H9 (cell line): ENCODE results near the gene DAD1. TPM values are rescaled to one million over a fixed set of nuclear protein-coding genes. Genes with fewer than 3 reads are reported as not detected.

ENCODE experiments used
- DNase-seq: peaks from one replicate; pipeline ENCODE4 v3.0.0-alpha.2; 2017
- H2AFZ ChIP-seq: one replicate; pipeline ENCODE4 v1.6.1; 2013; ENCODE audit warnings: mild to moderate bottlenecking, low read length, control low read depth, moderate library complexity
- H2AK5ac ChIP-seq: 2 replicates; pipeline ENCODE4 v1.6.1; 2013; ENCODE audit warnings: low read length, control low read depth, mixed read lengths; ENCODE audit not compliant: insufficient read length
- H2BK120ac ChIP-seq: one replicate; pipeline ENCODE4 v1.6.1; 2013; ENCODE audit warnings: low read depth, mild to moderate bottlenecking, low read length, control low read depth, inconsistent platforms; ENCODE audit not compliant: poor library complexity, severe bottlenecking
- H2BK12ac ChIP-seq: 2 replicates; pipeline ENCODE4 v1.6.1; 2013; ENCODE audit warnings: low read length, control low read depth, mixed read lengths, low read depth; ENCODE audit not compliant: insufficient read length
- H2BK15ac ChIP-seq: 2 replicates; pipeline ENCODE4 v1.6.1; 2013; ENCODE audit warnings: low read depth, low read length, control low read depth
- H2BK20ac ChIP-seq: one replicate; pipeline ENCODE4 v1.6.1; 2013; ENCODE audit warnings: low read depth, mild to moderate bottlenecking, low read length, control low read depth, inconsistent platforms; ENCODE audit not compliant: poor library complexity, severe bottlenecking
- H2BK5ac ChIP-seq: 2 replicates; pipeline ENCODE4 v1.6.1; 2013; ENCODE audit warnings: low read length, control low read depth, mixed read lengths; ENCODE audit not compliant: insufficient read length
- H3K14ac ChIP-seq: 2 replicates; pipeline ENCODE4 v1.6.1; 2013; ENCODE audit warnings: low read length, control low read depth; ENCODE audit not compliant: insufficient read depth
- H3K18ac ChIP-seq: 2 replicates; pipeline ENCODE4 v1.6.1; 2013; ENCODE audit warnings: low read depth, mild to moderate bottlenecking, mixed read lengths, low read length, control low read depth; ENCODE audit not compliant: insufficient read length
- H3K23ac ChIP-seq: 2 replicates; pipeline ENCODE4 v1.6.1; 2013; ENCODE audit warnings: low read length, control low read depth, mixed read lengths, low read depth; ENCODE audit not compliant: insufficient read length
- H3K23me2 ChIP-seq: 2 replicates; pipeline ENCODE4 v1.6.1; 2013; ENCODE audit warnings: low read depth, mild to moderate bottlenecking, mixed read lengths, low read length, control low read depth; ENCODE audit not compliant: insufficient read length, poor library complexity, severe bottlenecking
- H3K27ac ChIP-seq: 2 replicates; pipeline ENCODE4 v1.5.1; 2013; ENCODE audit warnings: low read length, control low read depth, mixed read lengths, low read depth; ENCODE audit not compliant: insufficient read length
- H3K27me3 ChIP-seq: 2 replicates; pipeline ENCODE4 v1.6.1; 2013; ENCODE audit warnings: low read length, control low read depth, inconsistent platforms; ENCODE audit not compliant: insufficient read depth
- H3K4ac ChIP-seq: 2 replicates; pipeline ENCODE4 v1.6.1; 2013; ENCODE audit warnings: low read depth, mild to moderate bottlenecking, control low read depth, inconsistent platforms, low read length, moderate library complexity
- H3K4me1 ChIP-seq: 2 replicates; pipeline ENCODE4 v1.6.1; 2013; ENCODE audit warnings: low read length, control low read depth, inconsistent platforms; ENCODE audit not compliant: insufficient read depth
- H3K4me2 ChIP-seq: 2 replicates; pipeline ENCODE4 v1.6.1; 2013; ENCODE audit warnings: low read length, control low read depth, mixed read lengths; ENCODE audit not compliant: insufficient read length, insufficient read depth
- H3K56ac ChIP-seq: 2 replicates; pipeline ENCODE4 v1.6.1; 2013; ENCODE audit warnings: low read depth, mild to moderate bottlenecking, mixed read lengths, low read length, control low read depth; ENCODE audit not compliant: insufficient read length
- H3K79me1 ChIP-seq: 2 replicates; pipeline ENCODE4 v1.6.1; 2013; ENCODE audit warnings: low read depth, mild to moderate bottlenecking, moderate library complexity, low read length, control low read depth, inconsistent platforms; ENCODE audit not compliant: insufficient read depth, poor library complexity, severe bottlenecking
- H3K79me2 ChIP-seq: 2 replicates; pipeline ENCODE4 v1.6.1; 2013; ENCODE audit warnings: low read length, control low read depth, inconsistent platforms; ENCODE audit not compliant: insufficient read depth
- H3K9ac ChIP-seq: 2 replicates; pipeline ENCODE4 v1.6.1; 2013; ENCODE audit warnings: low read length, control low read depth, mixed read lengths; ENCODE audit not compliant: insufficient read length; ENCODE audit errors: extremely low read depth
- H3K9me3 ChIP-seq: one replicate; pipeline ENCODE4 v1.6.1; 2013; ENCODE audit warnings: low read depth, low read length, inconsistent platforms; ENCODE audit not compliant: control insufficient read depth
- H3T11ph ChIP-seq: one replicate; pipeline ENCODE4 v1.6.1; 2013; ENCODE audit warnings: mild to moderate bottlenecking, low read length, control low read depth, inconsistent platforms
- H4K20me1 ChIP-seq: one replicate; pipeline ENCODE4 v1.6.1; 2013; ENCODE audit not compliant: control insufficient read depth, insufficient read length, insufficient read depth
- H4K5ac ChIP-seq: 2 replicates; pipeline ENCODE4 v1.6.1; 2013; ENCODE audit warnings: low read depth, mild to moderate bottlenecking, mixed read lengths, low read length, control low read depth; ENCODE audit not compliant: insufficient read length
- H4K8ac ChIP-seq: replicated peaks from 2 replicates; pipeline ENCODE4 v1.6.1; 2013; ENCODE audit warnings: low read length, control low read depth, mixed read lengths, low read depth; ENCODE audit not compliant: insufficient read length
- H4K91ac ChIP-seq: 2 replicates; pipeline ENCODE4 v1.6.1; 2013; ENCODE audit warnings: low read depth, mild to moderate bottlenecking, moderate library complexity, mixed read lengths, low read length, control low read depth; ENCODE audit not compliant: insufficient read length
- H3K27ac Mint-ChIP-seq, 3 experiments: 2 replicates in 2 of 3; 3 replicates in 1 of 3; pipeline ENCODE4 v1.8.0; 2020 to 2021; ENCODE audit warnings: mixed read lengths in 3 of 3, mild to moderate bottlenecking in 1 of 3, moderate library complexity in 1 of 3
- H3K27me3 Mint-ChIP-seq: 2 replicates; pipeline ENCODE4 v1.8.0; 2021; ENCODE audit warnings: low read depth, mild to moderate bottlenecking, moderate library complexity, mixed read lengths
- H3K36me3 Mint-ChIP-seq, 3 experiments: 2 replicates in 2 of 3; 3 replicates in 1 of 3; pipeline ENCODE4 v1.8.0; 2020 to 2021; ENCODE audit warnings: low read depth in 3 of 3, mixed read lengths in 3 of 3; ENCODE audit not compliant: insufficient read depth in 1 of 3
- H3K4me1 Mint-ChIP-seq, 2 experiments: 2 replicates each; pipeline ENCODE4 v1.8.0; 2020; ENCODE audit warnings: mixed read lengths in 2 of 2
- H3K4me3 Mint-ChIP-seq, 2 experiments: 2 replicates in 1 of 2; 3 replicates in 1 of 2; pipeline ENCODE4 v1.8.0; 2020 to 2021; ENCODE audit warnings: mild to moderate bottlenecking in 2 of 2, mixed read lengths in 2 of 2, moderate library complexity in 1 of 2
- H3K9me3 Mint-ChIP-seq, 2 experiments: 2 replicates in 1 of 2; 3 replicates in 1 of 2; pipeline ENCODE4 v1.8.0; 2020; ENCODE audit warnings: mild to moderate bottlenecking in 2 of 2, mixed read lengths in 2 of 2, moderate library complexity in 1 of 2
- CTCF ChIP-seq: fragments of 200-600 bp; sonication (generic); conservative IDR thresholded peaks from 3 replicates; pipeline ENCODE4 v1.8.0; 2021; ENCODE audit warnings: antibody characterized with exemption, mild to moderate bottlenecking
- WGBS: extraction: QIAGEN DNeasy Blood & Tissue Kit; methylation state at CpG from one replicate; pipeline ENCODE4 v1.1.7; 2013; ENCODE audit warnings: missing lambda C conversion rate, low lambda C conversion rate, mixed read lengths; ENCODE audit not compliant: insufficient read length; ENCODE audit errors: extremely low coverage; 5-methylcytosine and 5-hydroxymethylcytosine counted together
- total RNA-seq: library from RNA; stranded (reverse); gene quantifications from 2 replicates; pipeline ENCODE4 v1.2.1, GENCODE V29; 2021

DAD1 gene
- total RNA-seq, 1 experiment from 2014 or later, result 127 TPM

- Histone ChIP-seq H4K5ac (no peak overlapping the region), H3K18ac (no peak overlapping the region), H3K4me2 (no peak overlapping the region), H3T11ph (no peak overlapping the region), H4K20me1 (no peaks in the 10 kb centered on the region), H2BK15ac (no peak overlapping the region), H2BK20ac (no peak overlapping the region), H3K79me1 (peaks cover 8% of the 10 kb centered on the region), H3K23ac (no peak overlapping the region), H2AK5ac (no peak overlapping the region), H3K56ac (no peak overlapping the region), H3K14ac (no peak overlapping the region), H3K27me3 (no peaks in the 10 kb centered on the region), H4K91ac (no peak overlapping the region), H3K9me3 (no peaks in the 10 kb centered on the region), H3K4me1 (no peaks in the 10 kb centered on the region; the same call in 1 of the 2 replicates), H4K8ac (no peak overlapping the region), H2BK120ac (no peak overlapping the region), H3K9ac (no peak overlapping the region), H2BK12ac (no peak overlapping the region), H2AFZ (no peak overlapping the region), H3K4ac (no peak overlapping the region), H2BK5ac (no peak overlapping the region), H3K79me2 (peaks cover 3% of the 10 kb centered on the region; the same call in 1 of the 2 replicates), H3K23me2 (no peaks in the 10 kb centered on the region), H3K27ac (no peak overlapping the region)
- no peaks in the 10 kb centered on the region for H3K27me3 Mint-ChIP-seq
- no peak for TF ChIP-seq CTCF
- H3K27ac Mint-ChIP-seq, result peak overlapping the region in 1 of 3 experiments; percentile 62; a peak in 1 of 7 replicates
- no peak for DNase-seq
- H3K36me3 Mint-ChIP-seq, result peaks cover 28 to 49% (median 48%) of the 10 kb centered on the region in 3 experiments; a peak in 6 of 7 replicates
- no peak overlapping the region for H3K4me3 Mint-ChIP-seq
- peaks cover 10% of the 10 kb centered on the region in 2 experiments for H3K4me1 Mint-ChIP-seq
- WGBS, result no CpG with 5 or more reads among the region's 1 CpG
- H3K9me3 Mint-ChIP-seq, result no peaks in the 10 kb centered on the region
Observed at GRCh38 chr14:22572562-22573058, 16.4 kb downstream of the DAD1 start.
